ENCODE data around the gene GNPDA1.

GNPDA1 gene

DNA sequence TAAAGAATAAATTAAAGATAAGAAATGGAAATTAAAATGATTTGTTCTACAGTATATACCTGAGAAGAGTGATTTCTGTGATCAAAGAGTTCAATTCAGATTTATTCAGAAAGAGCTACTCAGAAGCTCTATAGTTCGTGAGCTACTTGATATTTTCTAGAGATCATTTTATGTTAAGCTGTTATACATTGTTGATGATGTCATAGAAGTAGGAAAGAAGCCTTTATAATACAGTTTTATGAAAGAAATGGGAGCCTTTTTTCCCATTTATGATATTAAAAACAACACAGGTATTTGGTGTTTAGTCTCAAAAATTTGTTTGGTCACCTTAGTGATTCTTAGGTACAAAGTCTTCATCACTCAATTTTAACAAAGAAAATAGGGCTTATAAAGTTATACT, 23.1 kb downstream of the GNPDA1 start:
- DNase-seq = no peak

- no peak for DNase-seq
Measured at GRCh38 chr5:141986072-141986471, 26.8 kb downstream of the GNPDA1 start.

DNA sequence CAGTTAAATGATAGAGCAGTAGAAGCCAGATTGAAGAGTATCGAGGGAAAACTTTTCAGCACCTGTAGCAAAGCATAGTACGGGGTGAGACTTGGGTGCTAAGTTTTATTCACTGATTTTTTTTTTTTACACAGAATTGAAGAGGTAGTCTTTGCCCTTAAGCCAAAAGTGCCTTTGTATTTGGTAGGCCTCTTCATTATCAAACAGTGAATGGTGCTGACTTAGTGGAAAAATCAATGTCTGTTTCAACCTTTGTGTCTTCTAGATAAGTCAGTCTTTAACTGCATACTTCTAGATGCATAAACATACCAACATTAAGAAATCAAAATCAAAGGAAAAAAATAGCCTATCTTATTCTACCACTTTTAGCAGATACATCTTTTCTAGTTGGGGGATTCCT, 30.2 kb downstream of the GNPDA1 start:
- no peak for DNase-seq

DNA sequence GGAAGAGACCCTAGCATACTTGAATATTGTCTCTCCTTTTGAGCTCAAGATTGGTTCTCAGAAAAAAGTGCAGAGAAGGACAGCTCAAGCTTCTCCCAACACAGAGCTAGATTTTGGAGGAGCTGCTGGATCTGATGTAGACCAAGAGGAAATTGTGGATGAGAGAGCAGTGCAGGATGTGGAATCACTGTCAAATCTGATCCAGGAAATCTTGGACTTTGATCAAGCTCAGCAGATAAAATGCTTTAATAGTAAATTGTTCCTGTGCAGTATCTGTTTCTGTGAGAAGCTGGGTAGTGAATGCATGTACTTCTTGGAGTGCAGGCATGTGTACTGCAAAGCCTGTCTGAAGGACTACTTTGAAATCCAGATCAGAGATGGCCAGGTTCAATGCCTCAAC, 34.4 kb downstream of the GNPDA1 start:
- DNase-seq = no peak

DNA sequence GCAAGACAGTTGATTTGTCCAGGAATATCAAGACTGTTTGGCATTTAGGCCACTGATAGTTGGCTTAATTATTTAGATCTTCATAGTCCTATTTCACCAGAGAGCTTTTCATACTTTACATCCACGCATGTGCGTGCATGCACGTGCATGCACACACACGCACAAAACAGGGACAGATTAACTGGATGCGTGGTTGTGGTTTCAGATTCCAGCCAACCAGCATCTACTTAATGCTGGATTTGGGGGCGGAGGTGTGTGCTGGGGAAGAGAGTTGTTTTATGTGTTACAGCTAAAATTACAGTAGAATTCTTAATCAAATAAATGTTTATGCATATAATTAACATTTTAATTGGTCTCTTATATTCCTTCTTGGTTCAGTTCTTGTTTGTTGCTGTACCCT, 36.7 kb downstream of the GNPDA1 start:
- no peak for DNase-seq

- DNase-seq = no peak
Measured at GRCh38 chr5:141973871-141974595, 38.8 kb downstream of the GNPDA1 start.

GRCh38 chr5:141969783-141970771, 42.8 kb downstream of the GNPDA1 start:
- DNase-seq = no peak

- DNase-seq = peak; percentile 96
Measured at GRCh38 chr5:141968914-141969608, 43.8 kb downstream of the GNPDA1 start, which contains the start of gene RNF14. TSS of gene RNF14 (plus strand) at chr5:141969105. CDS start at chr5:141973589, 4,484 bp downstream.

DNA sequence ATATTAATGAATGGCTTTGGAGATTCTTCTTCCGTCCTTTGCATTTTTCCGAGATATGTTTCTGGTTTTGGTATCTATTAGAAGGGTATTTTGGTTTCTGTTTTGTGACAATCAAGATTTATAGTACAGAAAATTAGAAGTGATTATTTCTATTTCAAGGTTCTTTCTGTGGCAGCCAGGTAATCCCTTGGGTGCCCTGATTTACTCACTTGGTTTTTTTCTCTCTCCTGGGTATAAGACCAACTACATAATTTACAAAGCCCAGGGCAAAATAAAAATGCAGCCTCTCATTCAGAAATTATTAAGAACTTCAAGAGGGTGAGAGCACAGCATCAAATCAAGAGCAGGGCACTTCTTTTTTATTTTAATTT, 45.9 kb downstream of the GNPDA1 start:
- no peak for DNase-seq

DNA sequence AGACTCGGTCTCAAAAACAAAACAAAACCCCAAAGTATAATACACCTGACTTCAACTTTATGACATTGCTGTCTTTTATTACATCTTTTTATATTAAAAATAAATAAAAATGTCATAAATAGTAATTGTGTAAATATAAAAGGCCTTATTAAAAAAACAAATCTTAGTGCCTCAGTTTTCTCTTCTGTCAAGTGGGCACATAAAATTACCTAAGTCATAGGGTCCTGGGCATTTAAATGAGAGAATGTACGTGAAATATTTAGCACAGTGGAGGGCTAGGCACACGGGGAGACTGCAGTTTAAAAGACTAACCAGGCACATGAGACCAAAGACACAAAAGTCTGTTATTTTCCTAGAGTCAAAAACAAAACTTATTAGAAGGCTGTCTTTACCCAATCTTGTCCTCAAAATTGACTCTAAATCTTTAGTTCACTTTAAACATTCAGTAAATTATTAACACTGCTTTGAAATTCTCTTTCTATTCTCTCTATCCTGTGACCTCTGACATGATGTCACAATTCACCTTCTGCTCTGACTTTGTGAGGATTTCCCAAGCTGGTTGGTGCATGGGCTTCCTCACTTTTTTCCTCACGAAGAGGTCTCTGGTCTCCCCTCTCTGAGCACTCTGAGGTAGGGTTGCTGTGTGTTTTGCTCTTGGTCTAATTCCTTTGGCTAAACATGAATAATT, 46.4 kb downstream of the GNPDA1 start:
- DNase-seq = no peak

GRCh38 chr5:141965071-141965470, 47.8 kb downstream of the GNPDA1 start:
- peak; percentile 54 for DNase-seq

GRCh38 chr5:141963701-141964100, 49.1 kb downstream of the GNPDA1 start:
- DNase-seq = no peak

DNA sequence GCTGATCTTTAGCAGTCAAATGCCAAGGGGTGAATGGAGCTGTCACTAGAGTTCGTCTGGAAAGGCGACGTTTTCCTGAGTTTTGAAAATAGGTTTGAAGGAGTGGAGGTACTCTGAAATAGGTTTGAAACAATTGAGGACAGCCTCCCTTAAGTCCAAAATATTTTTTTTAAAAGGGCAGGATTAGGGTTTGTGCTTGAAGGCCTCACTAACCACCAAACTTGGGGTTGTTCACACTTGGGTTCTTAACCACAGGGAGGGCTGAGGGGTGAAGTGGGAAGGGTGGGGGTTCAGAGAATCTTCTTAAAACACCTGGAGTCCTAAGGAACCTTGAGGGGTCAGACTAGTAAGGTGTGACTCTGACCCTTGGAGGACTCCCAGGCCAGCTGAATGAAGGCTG, 51.4 kb downstream of the GNPDA1 start:
- no peak for DNase-seq

DNA sequence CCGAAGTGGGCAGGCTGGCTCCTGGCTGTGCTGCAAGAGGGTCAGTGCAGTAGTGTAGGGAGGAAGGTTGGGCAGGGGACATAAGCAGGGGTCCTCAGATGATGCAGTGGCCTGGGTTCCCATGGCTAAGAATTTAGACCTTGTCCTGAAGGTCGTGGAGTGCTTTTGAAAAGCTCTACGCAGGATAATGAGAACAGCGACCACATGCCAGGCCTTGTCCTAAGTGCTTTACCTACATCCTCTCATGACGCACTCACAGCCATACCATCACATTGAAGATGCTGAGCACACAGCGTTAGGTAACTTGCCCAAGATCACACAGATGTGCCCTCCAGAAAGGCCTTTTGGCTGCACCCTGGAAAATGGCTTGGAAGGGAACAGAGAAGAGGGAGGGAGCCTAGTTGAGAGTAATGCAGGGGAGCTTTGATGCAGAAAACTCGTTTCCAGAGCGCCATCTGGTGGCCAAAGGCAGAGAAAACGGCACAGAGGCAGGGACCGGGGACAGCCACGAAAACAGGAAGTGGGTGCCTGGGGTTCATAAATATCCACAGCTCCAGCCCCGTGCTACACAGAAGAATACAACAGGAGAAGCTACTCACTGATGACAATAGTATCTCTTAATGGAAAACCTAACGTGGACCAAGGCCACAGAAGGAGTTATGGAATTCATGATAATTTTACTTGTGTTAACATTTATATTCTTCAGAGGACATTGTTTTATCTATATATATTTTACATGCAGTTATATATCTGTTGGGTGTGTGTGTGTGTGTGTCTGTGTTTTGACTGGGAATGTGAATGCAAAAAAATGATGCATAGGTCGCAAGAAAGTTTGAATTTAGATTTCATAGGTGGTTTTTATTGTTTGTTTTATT, 52.1 kb downstream of the GNPDA1 start:
- DNase-seq = peak; percentile 92

DNA sequence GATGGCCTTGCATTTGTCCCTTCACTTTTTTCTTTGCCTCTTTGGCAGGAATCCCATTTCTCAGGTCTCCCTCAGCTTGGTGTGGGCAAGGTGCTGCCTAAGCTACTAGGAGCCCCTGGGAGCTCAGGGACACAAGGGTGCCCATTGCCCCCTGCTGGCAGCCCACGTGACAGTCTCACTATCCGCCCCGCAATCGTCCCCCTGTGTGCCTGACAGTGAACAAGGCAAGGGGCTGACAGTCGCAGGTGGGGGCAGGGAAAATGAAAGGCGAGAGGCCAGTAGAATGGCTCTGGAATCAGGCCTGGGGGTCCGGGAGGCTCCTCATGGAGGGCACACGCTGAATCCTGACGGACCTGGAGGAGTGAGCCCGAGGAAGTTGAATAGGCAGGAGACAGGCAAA, 52.8 kb downstream of the GNPDA1 start:
- no peak for DNase-seq

- DNase-seq = no peak
Measured at GRCh38 chr5:141958546-141959172, 54.2 kb downstream of the GNPDA1 start.

GRCh38 chr5:141958113-141958512, 54.7 kb downstream of the GNPDA1 start, which contains the start of gene PCDH12:
TSS of gene PCDH12 (minus strand) at chr5:141958202. CDS start at chr5:141957851, 351 bp downstream.
- DNase-seq = no peak

- no peak for DNase-seq
Measured at GRCh38 chr5:141957367-141957996, 55.3 kb downstream of the GNPDA1 start.

DNA sequence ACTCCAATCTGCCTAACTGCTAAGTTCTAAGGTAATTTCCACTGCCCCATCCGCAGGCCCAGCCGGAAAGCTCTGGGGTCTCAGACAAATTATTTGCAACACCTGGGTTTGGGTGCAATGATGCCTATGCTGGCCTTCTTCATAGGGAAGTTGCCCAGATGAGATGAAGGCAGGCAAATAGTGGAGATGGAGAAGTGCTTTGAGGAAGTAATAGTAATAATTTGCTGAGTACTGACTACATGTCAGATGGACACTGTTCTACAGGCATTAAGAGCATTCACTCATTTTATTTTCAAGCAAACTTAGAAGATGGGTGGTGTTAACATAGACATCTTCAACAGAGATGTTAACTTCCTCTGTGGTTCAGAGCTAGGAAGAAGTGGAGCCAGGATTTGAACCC, 58.6 kb downstream of the GNPDA1 start:
- DNase-seq = no peak

- DNase-seq = no peak
Measured at GRCh38 chr5:141952020-141952419, 60.8 kb downstream of the GNPDA1 start.

All from islet precursor cell (in vitro differentiated cells).